Heart left ventricle (tissue), 13 donors: Measurements from ENCODE around the gene NRSN2.

Experiments used
- CTCF ChIP-seq, 12 donors: fragments of 200-600 bp; sonication (generic) in 4 of 12; IDR thresholded peaks; one replicate each; pipeline versions ENCODE4 v1.5.0 to v1.8.0; 2018 to 2022; ENCODE audit warnings: antibody characterized with exemption in 12 of 12, mild to moderate bottlenecking in 5 of 12
- POLR2A ChIP-seq, 2 donors: fragments of 450-650 bp; IDR thresholded peaks; one replicate each; pipeline ENCODE4 v1.6.1; 2017; ENCODE audit warnings: antibody characterized with exemption in 2 of 2, mild to moderate bottlenecking in 2 of 2, moderate library complexity in 2 of 2
- donor health status: ischemic (EF 13 %, LVEDD 7.1; RV severe dilation, severe dysfunction).
- donor health status: DM: no; HTN: yes; CAD: no.
- donor health status: DM: no; HTN: no; CAD: no.
- donor health status: ischemic (EF 25% LVEDD 6.9; RV normal size, moderate dysfunction).
- donor health status: ischemic (EF 25% LVEDD 5.7; RV mildly dilated, moderate dysfunction).
- donor health status: ischemic (EF 35%, LVEDD 5.7; RV mildly dilated, moderate dysfunction).
- donor health status: nonischemic (EF 11% LVEDD 7.7; RV severe dilation, severe dysfunction).
- donor health status: DM: yes; HTN: yes; CAD: no.
- donor health status: PGD.
- donor health status: ischemic (EF 29% LVEDD 5.4; RV normal size, mild dysfunction).
- donor health status: nonischemic (EF 23%, LVEDD 6.1; RV moderate dilation, normal function).

- TF ChIP-seq POLR2A (IDR thresholded peaks at IDR 0.05) (no peak), CTCF (IDR thresholded peaks at IDR 0.05) (no peak)
Measured at GRCh38 chr20:367486-367887, 20.6 kb downstream of the NRSN2 start.
